Measurements from ENCODE around the gene KRTAP4-11.
"Not testable (repeated sequence)": the region's sequence is repeated elsewhere in the genome, so short reads cannot be mapped to it uniquely, and the experiment has no call there.

KRTAP4-11 gene

GRCh38 chr17:41083427-41083826 lies 34.7 kb downstream of the KRTAP4-11 start:
- DNase-seq, result not testable (repeated sequence)

- DNase-seq, result no peak
These were observed 35.5 kb downstream of the KRTAP4-11 start for GRCh38 chr17:41082626-41083025.

- no peak for DNase-seq
These were observed 41.4 kb downstream of the KRTAP4-11 start for GRCh38 chr17:41076788-41077187.

GRCh38 chr17:41073676-41074075 lies 44.5 kb downstream of the KRTAP4-11 start:
- no peak for DNase-seq

GRCh38 chr17:41071606-41072360 lies 46.4 kb downstream of the KRTAP4-11 start:
- DNase-seq, result no peak

GRCh38 chr17:41069031-41069430 lies 49.1 kb downstream of the KRTAP4-11 start:
- no peak for DNase-seq

- no peak for DNase-seq
These were observed 50.9 kb downstream of the KRTAP4-11 start for GRCh38 chr17:41067281-41067680.

Measured in NK-92 treated with Interleukin-12 subunit alpha and Interleukin-12 subunit beta, amount 100 ng/mL, for 24 hours (cell line).